ENCODE results near the gene SS18L1.

GRCh38 chr20:62167474-62167873 lies 23.9 kb downstream of the SS18L1 start:
- TF ChIP-seq CTCF (IDR thresholded peaks at IDR 0.05; ENCODE audit: insufficient read depth, low read length) (no peak), POLR2AphosphoS5 (IDR thresholded peaks at IDR 0.05; ENCODE audit: low read depth) (no peak), GABPA (IDR thresholded peaks at IDR 0.05; ENCODE audit: low read depth) (no peak), SPI1 (IDR thresholded peaks at IDR 0.05; ENCODE audit: borderline replicate concordance, low read depth) (no peak)
- TF ChIP-seq, protein P1, sequence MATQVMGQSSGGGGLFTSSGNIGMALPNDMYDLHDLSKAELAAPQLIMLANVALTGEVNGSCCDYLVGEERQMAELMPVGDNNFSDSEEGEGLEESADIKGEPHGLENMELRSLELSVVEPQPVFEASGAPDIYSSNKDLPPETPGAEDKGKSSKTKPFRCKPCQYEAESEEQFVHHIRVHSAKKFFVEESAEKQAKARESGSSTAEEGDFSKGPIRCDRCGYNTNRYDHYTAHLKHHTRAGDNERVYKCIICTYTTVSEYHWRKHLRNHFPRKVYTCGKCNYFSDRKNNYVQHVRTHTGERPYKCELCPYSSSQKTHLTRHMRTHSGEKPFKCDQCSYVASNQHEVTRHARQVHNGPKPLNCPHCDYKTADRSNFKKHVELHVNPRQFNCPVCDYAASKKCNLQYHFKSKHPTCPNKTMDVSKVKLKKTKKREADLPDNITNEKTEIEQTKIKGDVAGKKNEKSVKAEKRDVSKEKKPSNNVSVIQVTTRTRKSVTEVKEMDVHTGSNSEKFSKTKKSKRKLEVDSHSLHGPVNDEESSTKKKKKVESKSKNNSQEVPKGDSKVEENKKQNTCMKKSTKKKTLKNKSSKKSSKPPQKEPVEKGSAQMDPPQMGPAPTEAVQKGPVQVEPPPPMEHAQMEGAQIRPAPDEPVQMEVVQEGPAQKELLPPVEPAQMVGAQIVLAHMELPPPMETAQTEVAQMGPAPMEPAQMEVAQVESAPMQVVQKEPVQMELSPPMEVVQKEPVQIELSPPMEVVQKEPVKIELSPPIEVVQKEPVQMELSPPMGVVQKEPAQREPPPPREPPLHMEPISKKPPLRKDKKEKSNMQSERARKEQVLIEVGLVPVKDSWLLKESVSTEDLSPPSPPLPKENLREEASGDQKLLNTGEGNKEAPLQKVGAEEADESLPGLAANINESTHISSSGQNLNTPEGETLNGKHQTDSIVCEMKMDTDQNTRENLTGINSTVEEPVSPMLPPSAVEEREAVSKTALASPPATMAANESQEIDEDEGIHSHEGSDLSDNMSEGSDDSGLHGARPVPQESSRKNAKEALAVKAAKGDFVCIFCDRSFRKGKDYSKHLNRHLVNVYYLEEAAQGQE (IDR thresholded peaks at IDR 0.05; ENCODE audit: insufficient replicate concordance, low read depth), result no peak
